Central memory CD4-positive, alpha-beta T cell (primary cell): Measurements from ENCODE around the gene TMEM239.
"Not testable (repeated sequence)": the region's sequence is repeated elsewhere in the genome, so short reads cannot be mapped to it uniquely, and the experiment has no call there.

ENCODE experiments used
- DNase-seq: peaks from one replicate; pipeline ENCODE4 v3.0.0; 2022
- total RNA-seq, 3 experiments: gene quantifications; one replicate each; lab custom pipeline; 2026; lab: John Stamatoyannopoulos, UW

TMEM239 gene
- 0 reads per million in 3 experiments for total RNA-seq

DNA sequence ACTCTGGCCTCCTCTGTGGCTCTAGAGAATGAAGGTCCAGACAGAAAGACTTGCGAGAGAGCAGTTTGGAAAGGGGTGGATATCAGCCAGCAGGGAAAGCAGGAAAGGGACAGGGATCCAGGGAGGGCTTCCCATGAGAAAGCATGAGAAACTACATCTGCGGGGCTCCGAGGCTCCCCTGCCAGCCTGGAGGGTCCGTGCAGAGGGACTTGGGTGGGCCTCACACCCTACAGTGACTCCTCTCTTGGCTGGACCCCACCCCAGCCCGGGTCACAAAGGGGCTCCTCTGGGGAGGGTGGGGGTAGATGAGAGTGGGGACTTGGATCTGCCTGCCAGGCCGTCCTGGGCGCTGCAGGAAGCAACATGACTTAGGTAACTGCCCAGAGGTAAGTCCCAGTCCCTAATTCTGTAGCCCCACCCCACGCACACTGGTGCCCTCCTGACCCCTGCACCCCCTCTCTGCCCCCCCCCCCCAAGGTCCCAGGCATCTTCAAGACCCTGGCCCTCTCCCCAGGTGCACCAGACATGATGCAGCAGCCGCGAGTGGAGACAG, at the start of gene TMEM239:
Gene TMEM239 (plus strand): TSS at position 335 of the 553 bp plus-strand sequence. CDS start 191 bp downstream, at position 526.
- DNase-seq = no peak

DNA sequence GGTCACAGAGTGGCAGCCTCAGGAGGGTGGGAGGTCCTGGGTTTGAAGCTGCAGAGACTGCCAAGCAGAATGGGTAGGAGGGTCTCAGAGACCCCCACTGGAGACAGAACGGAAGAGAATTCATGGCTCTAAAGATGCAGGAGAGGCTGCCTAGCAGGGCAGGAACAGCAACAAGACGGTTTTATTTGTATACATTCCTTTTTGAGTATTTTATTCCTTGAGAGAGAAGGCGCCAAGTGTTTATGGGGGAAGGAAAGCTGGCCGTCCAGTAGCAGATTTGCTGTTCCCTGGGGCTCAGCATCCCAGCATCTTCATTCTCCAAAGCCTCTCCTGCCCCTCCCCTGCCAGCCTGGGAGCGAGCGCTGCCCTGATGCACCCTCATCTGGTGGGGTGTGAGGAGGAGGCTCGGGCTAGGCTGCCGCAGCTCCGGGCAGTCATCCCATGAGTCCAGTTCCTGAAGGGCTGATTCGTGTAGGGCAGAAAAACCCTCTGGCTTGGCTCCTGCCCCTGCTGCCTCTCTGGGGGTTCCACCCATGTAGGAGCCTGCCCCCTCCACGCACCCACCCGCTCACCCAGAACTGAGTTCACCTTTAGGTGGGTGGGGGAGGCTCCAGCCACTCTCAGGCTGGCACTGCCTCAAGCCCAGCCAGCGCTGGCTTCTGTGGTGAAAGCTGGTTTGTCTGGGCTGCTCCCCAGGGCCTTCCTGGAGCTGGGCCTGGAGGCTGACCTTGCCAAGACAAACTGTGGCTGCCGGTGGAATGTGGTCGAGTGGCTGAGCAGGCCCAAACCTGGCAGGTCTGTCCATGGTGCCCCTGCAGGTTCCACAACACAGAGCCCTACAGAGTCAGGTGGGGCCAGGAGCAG, 48.2 kb upstream of the TMEM239 start:
- DNase-seq = no peak

- no peak for DNase-seq
These were observed 47.5 kb upstream of the TMEM239 start for GRCh38 chr20:2768632-2769015.

- DNase-seq = not testable (repeated sequence)
These were observed 46.1 kb upstream of the TMEM239 start for GRCh38 chr20:2770091-2770490.

- no peak for DNase-seq
These were observed 44.5 kb upstream of the TMEM239 start for GRCh38 chr20:2771631-2772080.

- no peak for DNase-seq
These were observed 42.4 kb upstream of the TMEM239 start for GRCh38 chr20:2773812-2774211.

- no peak for DNase-seq
These were observed 41.0 kb upstream of the TMEM239 start for GRCh38 chr20:2775139-2775538.

DNA sequence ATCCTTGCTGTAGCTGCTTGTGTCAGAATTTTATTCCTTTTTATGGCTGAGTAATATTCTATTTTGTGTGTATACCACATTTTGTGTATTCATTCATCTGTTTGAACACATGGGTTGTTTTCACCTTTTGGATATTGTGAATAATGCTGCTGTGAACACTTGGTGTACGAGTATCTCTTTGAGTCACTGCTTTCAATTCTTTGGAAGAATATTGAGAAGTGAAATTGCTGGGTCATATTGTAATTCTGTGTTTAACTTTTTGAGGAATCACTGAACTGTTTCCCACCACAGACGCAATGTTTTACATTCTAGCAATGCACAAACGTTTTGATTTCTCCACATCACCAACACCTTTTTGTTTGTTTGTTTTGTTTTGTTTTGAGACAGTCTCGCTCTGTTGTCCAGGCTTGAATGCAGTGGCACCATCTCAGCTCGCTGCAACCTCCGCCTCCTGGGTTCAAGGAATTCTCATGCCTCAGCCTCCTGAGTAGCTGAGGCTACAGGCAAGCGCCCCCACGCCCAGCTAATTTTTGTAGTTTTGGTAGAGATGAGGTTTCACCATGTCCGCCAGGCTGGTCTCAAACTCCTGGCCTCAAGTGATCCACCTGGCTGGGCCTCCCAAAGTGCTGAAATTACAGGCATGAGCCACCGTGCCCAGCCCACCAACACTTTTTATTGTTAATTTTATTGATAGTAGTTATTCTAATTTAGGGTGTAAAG, 37.4 kb upstream of the TMEM239 start:
- DNase-seq = no peak

DNA sequence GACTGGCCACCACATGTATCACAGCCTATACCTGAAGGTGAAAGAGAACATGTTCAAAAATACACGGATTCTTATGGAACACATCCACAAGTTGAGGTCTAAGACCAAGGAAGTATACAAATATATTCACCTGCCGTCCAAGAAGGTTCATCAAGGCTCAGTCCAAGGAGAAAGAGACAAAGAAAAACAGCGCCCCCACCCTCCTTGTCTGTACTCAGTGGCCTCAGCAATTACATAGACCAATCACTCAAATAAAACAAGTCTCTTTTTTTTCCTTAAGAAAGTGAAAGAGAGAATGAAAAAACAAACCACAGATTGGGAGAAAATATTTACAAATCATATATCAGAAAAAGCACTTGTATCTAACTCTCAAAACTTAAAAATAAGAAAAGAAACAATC, 35.2 kb upstream of the TMEM239 start:
- no peak for DNase-seq

- no peak for DNase-seq
These were observed 32.1 kb upstream of the TMEM239 start for GRCh38 chr20:2783908-2784566.

GRCh38 chr20:2793471-2793870, 22.7 kb upstream of the TMEM239 start:
- DNase-seq = no peak

DNA sequence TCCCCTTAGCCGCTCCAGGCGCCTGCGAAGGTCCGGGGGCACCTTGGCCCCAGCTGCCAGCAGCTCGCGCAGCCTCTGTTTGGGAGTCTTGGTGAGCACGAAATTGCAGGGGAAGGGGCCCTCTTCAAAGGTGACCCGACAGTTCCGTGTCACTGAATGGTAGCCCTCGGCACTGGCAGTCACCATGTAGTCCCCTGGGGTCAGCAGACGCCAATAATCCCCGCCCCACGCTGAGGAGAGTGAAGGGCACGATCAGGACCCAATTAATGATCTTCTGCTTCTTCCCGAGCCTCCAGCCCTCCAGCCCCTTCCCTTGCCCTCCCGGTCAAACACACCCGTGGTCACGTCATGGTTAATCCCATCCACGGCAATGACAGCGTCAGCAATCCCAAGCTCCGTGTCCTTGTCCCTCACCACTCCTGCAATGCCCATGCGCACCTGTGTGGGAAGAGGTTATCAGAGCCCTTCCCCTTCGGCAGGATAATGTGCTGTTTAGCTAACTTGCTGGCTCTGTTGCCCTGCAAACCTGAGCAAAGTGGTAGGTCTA, 21.9 kb upstream of the TMEM239 start:
- no peak for DNase-seq

- no peak for DNase-seq
These were observed 21.2 kb upstream of the TMEM239 start for GRCh38 chr20:2794866-2795447.

DNA sequence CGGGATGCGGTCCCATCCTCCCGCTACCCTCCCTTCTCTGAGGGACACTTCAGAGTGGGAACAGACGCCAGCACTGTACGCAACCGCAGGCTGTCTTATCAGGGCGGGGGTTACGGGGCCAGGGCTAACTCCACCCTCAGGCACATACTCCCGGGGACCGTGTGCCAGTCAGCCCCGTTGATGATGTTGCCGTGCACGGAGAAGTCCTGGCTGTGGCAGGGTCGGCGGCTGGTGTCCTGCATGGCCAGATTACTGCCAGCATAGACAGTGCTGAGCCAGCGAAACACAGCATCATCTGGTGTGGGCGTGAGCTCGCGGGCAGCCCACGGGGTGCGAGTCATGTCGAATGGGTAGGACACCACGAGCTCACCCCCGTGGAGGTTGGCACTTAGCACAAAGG, 20.7 kb upstream of the TMEM239 start:
- no peak for DNase-seq

DNA sequence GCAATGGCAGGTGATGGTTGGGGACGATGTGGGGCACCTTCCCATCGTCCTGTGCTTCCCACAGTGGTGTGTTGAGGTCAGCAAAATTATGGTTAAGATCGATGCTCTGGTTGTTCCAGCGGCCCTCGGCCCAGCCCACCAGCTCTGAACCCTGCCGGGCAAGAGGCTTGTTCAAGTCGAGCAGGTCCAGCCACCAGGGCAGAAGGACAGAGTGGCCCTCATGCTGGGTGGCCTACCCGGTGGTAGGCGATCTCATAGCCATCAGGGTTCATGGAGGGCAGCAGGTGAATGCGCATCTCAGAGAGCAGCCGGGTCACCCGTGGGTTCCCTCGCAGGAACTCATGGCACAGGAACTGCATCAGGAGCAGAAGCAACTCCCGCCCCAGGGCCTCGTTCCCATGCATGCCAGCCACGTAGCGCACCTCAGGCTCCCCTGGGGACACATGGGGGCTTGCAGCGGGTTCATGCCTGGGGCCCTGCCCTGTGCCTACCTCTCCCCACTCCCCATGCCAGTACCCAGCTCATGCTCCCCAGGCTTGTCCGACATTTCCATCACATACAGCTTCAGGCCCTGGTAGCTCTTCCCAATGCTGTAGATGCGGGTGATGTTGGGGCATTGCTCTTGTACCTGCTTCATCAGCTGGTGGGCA, 20.0 kb upstream of the TMEM239 start:
- DNase-seq = no peak

GRCh38 chr20:2797136-2797983, 18.8 kb upstream of the TMEM239 start:
- no peak for DNase-seq

DNA sequence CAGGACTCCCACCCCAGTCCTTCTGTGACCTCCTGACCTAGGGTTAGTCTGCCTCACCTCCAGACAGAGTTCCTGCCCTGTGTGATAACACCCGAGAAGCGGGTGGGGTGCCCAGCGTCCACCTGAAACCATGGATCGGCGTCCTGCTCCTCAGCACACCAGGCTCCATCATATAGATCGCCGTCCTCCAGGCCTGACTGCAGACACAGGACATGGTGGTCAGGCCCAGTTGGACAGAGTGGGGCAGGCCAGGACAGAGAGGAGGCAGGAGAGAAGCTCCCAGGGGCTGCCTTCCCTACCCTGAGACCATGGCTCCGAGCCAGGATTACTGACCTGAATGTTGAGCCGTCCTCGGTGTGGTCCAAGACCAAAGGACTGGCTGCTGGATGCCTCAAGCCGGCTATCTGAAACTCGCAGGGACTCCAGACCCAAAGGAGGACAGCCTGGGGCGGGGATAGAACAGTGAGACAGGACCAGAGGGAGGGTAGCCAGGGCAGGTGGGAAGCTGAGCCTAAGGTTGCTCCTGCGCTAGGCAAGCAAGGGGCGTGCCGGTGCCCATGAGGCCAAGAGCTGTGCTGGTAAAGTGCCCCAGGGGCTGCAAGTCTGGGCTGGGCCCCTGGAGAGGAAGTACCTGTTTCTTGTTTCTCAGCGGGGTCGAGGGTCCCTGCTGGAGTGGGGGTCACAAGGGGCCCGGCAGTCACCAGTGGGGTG, 17.9 kb upstream of the TMEM239 start:
- DNase-seq = no peak

DNA sequence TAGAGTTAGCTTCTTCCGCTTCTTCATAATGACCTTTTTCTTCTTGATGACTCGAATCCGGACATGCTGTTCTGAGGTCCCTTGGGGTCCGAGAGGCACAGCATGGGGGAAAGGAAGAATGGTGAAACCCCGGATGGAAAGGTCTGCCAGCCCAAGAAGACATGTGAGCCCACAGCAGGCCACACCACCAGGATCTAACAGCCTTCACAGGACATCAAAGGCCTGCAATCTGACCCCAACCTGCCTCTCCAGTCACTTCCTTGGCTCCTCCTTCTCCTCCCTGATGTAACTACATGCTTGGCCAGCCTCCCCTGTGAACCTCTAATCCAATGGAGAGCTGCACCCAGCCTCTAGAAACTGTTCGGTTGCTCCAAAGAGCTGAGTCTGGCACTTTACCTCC, 17.4 kb upstream of the TMEM239 start:
- DNase-seq = no peak

DNA sequence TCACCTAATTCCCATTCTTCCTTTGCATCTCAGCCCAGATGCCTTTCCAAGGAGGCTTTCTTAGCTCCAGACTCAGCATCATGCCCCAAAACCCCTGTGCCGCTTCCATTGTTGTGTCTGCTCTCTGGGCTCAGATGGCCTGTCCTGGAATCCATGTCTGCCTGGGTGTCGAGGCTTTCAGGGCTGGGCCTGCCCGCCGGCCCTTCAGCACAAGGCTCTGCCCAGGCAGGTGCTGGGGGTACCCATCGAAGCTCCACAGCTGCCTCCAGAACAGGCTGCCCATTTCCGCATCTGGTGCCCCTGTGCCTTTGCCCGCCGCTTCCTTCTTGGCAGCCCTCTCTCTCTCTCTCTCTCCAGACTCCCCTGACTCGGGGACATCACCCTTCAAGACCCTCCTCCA, 16.9 kb upstream of the TMEM239 start:
- no peak for DNase-seq
